Measurements from ENCODE around the gene EIF4EBP2.

Gene EIF4EBP2

GRCh38 chr10:70379581-70380176 lies 24.3 kb upstream of the EIF4EBP2 start:
- no peak for DNase-seq

- DNase-seq: no peak
These were observed 23.4 kb upstream of the EIF4EBP2 start for GRCh38 chr10:70380350-70381135.

GRCh38 chr10:70381471-70382421 lies 22.2 kb upstream of the EIF4EBP2 start:
- peak; percentile 44 for DNase-seq

GRCh38 chr10:70391654-70392053 lies 12.3 kb upstream of the EIF4EBP2 start:
- DNase-seq: no peak

- DNase-seq: no peak
These were observed 7.8 kb upstream of the EIF4EBP2 start for GRCh38 chr10:70396140-70396539.

GRCh38 chr10:70399177-70399576 lies 4.8 kb upstream of the EIF4EBP2 start:
- no peak for DNase-seq

- no peak for DNase-seq
These were observed 386 bp upstream of the EIF4EBP2 start for GRCh38 chr10:70403483-70404035.

- no peak for DNase-seq
These were observed 767 bp downstream of the EIF4EBP2 start for GRCh38 chr10:70404787-70405036.

- DNase-seq: no peak
These were observed 1.3 kb downstream of the EIF4EBP2 start for GRCh38 chr10:70405037-70405824.

GRCh38 chr10:70409772-70410171 lies 5.8 kb downstream of the EIF4EBP2 start:
- no peak for DNase-seq

- DNase-seq: no peak
These were observed 6.7 kb downstream of the EIF4EBP2 start for GRCh38 chr10:70410608-70411007.

GRCh38 chr10:70412356-70412755 lies 8.4 kb downstream of the EIF4EBP2 start:
- DNase-seq: no peak

- no peak for DNase-seq
These were observed 13.6 kb downstream of the EIF4EBP2 start for GRCh38 chr10:70417568-70417967.

GRCh38 chr10:70418229-70418628 lies 14.3 kb downstream of the EIF4EBP2 start:
- DNase-seq: no peak

GRCh38 chr10:70418713-70419112 lies 14.8 kb downstream of the EIF4EBP2 start:
- no peak for DNase-seq

GRCh38 chr10:70424320-70424719 lies 20.4 kb downstream of the EIF4EBP2 start:
- no peak for DNase-seq

GRCh38 chr10:70425096-70425495 lies 21.2 kb downstream of the EIF4EBP2 start:
- no peak for DNase-seq

- no peak for DNase-seq
These were observed 22.9 kb downstream of the EIF4EBP2 start for GRCh38 chr10:70426823-70427222.

GRCh38 chr10:70430493-70431445 lies 26.8 kb downstream of the EIF4EBP2 start:
- no peak for DNase-seq

- no peak for DNase-seq
These were observed 28.2 kb downstream of the EIF4EBP2 start for GRCh38 chr10:70432101-70432500.

- no peak for DNase-seq
These were observed 28.8 kb downstream of the EIF4EBP2 start for GRCh38 chr10:70432561-70433263.
